Naive thymus-derived CD4-positive, alpha-beta T cell (primary cell): Measurements from ENCODE around the gene STAP2. TPM values are rescaled to one million over a fixed set of nuclear protein-coding genes. Genes with fewer than 3 reads are reported as not detected.

Experiments
- ATAC-seq: fragments of 150-1000 bp; cut with Tn5 transposase; 2 replicates; pipeline ENCODE4 v1.10.0; 2021; ENCODE audit warnings: mild to moderate bottlenecking, moderate library complexity
- CTCF ChIA-PET: fragments of 350-600 bp; sonication (Branson Sonifier 250); formaldehyde crosslinking; loops from one replicate; lab custom pipeline; 2021; ENCODE audit warnings: antibody characterized with exemption; lab: Charles Lee
- POLR2A ChIA-PET: fragments of 350-600 bp; sonication (Branson Sonifier 250); formaldehyde crosslinking; loops from one replicate; lab custom pipeline; 2021; ENCODE audit warnings: antibody characterized with exemption, inconsistent platforms; lab: Charles Lee
- DNase-seq, 9 donors: peaks; one replicate each; pipeline versions ENCODE4 v3.0.0 to v3.0.0-alpha.2; 2020 to 2022; ENCODE audit warnings: mixed read lengths in 1 of 9
- H3K27ac ChIP-seq: one replicate; pipeline ENCODE4 v1.7.0; 2013; ENCODE audit warnings: mild to moderate bottlenecking, low read depth, low read length, moderate library complexity
- H3K27me3 ChIP-seq, 2 donors: one replicate each; pipeline ENCODE4 v1.7.0; 2013; ENCODE audit warnings: low read length in 2 of 2, mild to moderate bottlenecking in 2 of 2, moderate library complexity in 2 of 2; ENCODE audit not compliant: control insufficient read depth in 2 of 2, insufficient read depth in 2 of 2
- H3K36me3 ChIP-seq, 3 experiments: 1 replicate in 2 of 3; 2 replicates in 1 of 3; pipeline ENCODE4 v1.7.0; 2013; ENCODE audit warnings: low read length in 3 of 3, mild to moderate bottlenecking in 3 of 3, moderate library complexity in 1 of 3; ENCODE audit not compliant: insufficient read depth in 3 of 3, control insufficient read depth in 2 of 3
- H3K4me1 ChIP-seq, 2 donors: one replicate each; pipeline ENCODE4 v1.7.0; 2013; ENCODE audit warnings: low read length in 2 of 2, mild to moderate bottlenecking in 2 of 2, moderate library complexity in 1 of 2; ENCODE audit not compliant: control insufficient read depth in 2 of 2, insufficient read depth in 2 of 2
- H3K4me3 ChIP-seq: 2 replicates; pipeline ENCODE4 v1.7.0; 2013; ENCODE audit warnings: mild to moderate bottlenecking, low read length
- H3K9me3 ChIP-seq, 3 experiments: 1 replicate in 2 of 3; 2 replicates in 1 of 3; pipeline ENCODE4 v1.7.0; 2013; ENCODE audit warnings: low read length in 3 of 3; ENCODE audit not compliant: control insufficient read depth in 2 of 3
- H3K27ac Mint-ChIP-seq, 9 donors: one replicate each; pipeline ENCODE4 v1.8.0; 2020 to 2022; ENCODE audit warnings: mixed read lengths in 9 of 9, mild to moderate bottlenecking in 8 of 9, moderate library complexity in 5 of 9, inconsistent platforms in 2 of 9
- H3K27me3 Mint-ChIP-seq, 5 donors: one replicate each; pipeline ENCODE4 v1.8.0; 2021 to 2022; ENCODE audit warnings: mixed read lengths in 5 of 5, mild to moderate bottlenecking in 1 of 5
- H3K36me3 Mint-ChIP-seq, 5 donors: one replicate each; pipeline ENCODE4 v1.8.0; 2020 to 2022; ENCODE audit warnings: mixed read lengths in 5 of 5, mild to moderate bottlenecking in 3 of 5, inconsistent platforms in 1 of 5
- H3K4me1 Mint-ChIP-seq, 7 donors: one replicate each; pipeline ENCODE4 v1.8.0; 2020 to 2022; ENCODE audit warnings: mixed read lengths in 7 of 7, mild to moderate bottlenecking in 3 of 7, inconsistent platforms in 1 of 7
- H3K4me3 Mint-ChIP-seq, 10 donors: one replicate each; pipeline ENCODE4 v1.8.0; 2020 to 2022; ENCODE audit warnings: mild to moderate bottlenecking in 10 of 10, mixed read lengths in 10 of 10, moderate library complexity in 6 of 10, inconsistent platforms in 2 of 10
- H3K9me3 Mint-ChIP-seq, 11 donors: one replicate each; pipeline ENCODE4 v1.8.0; 2020 to 2022; ENCODE audit warnings: mixed read lengths in 11 of 11, mild to moderate bottlenecking in 4 of 11, inconsistent platforms in 1 of 11, moderate library complexity in 1 of 11
- intact Hi-C, 2 donors: fragments of 100-400 bp; cut with micrococcal nuclease; formaldehyde crosslinking; loops; one replicate each; pipeline ENCODE4 v1.15.1; 2023
- polyA plus RNA-seq, 2 donors: library from polyadenylated mRNA; unstranded; fragments of 300-500 nt; fragmentation: Illumina TruSeq; gene quantifications; one replicate each; pipeline ENCODE4 v1.2.3, GENCODE V29; 2021
- total RNA-seq, 6 experiments: library from RNA in 5 of 6; stranded (reverse) in 5 of 6; gene quantifications; 1 replicate in 5 of 6; 2 replicates in 1 of 6; pipeline ENCODE4 v1.2.3 and lab custom pipeline; 2021 to 2026

STAP2 gene
- total and polyA plus RNA-seq, 7 experiments from 2014 or later, result 2.4 to 11.8 (median 4.5) TPM

DNA sequence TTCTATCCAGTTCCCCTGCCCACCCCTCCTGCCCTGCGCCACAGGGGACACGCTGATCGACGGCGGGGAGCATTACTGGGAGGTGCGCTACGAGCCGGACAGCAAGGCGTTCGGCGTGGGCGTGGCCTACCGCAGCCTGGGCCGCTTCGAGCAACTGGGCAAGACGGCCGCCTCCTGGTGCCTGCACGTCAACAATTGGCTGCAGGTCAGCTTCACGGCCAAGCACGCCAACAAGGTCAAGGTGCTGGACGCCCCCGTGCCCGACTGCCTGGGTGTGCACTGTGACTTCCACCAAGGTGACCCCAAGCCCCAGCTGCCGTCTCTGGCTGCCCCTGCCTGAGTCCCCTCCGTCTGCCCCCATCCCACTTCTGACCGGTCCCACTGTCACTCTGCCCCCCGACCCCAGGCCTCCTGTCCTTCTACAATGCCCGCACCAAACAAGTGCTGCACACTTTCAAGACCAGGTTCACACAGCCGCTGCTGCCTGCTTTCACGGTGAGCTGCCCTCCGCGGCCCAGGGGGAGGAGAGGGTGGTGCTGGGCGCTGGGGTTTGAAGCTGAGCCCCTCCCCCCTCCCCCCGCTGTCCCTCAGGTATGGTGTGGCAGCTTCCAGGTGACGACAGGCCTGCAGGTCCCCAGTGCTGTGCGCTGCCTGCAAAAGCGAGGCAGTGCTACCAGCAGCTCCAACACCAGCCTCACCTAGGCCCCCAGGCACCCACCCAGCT, 15.5 kb downstream of the STAP2 start:
- CTCF ChIA-PET, result interaction anchor here (0.6 kb wide), 1 partner anchor 459 kb away, joined by 4 read pairs; no protein-coding TSS in a partner anchor

GRCh38 chr19:4320419-4320818, 18.2 kb downstream of the STAP2 start:
- Histone ChIP-seq H3K4me3 (no peak overlapping the region), H3K27me3 (no peaks in the 10 kb centered on the region), H3K4me1 (no peaks in the 10 kb centered on the region), H3K36me3 (no peaks in the 10 kb centered on the region), H3K27ac (no peak overlapping the region), H3K9me3 (no peaks in the 10 kb centered on the region)
- no peak overlapping the region for H3K4me3 Mint-ChIP-seq
- DNase-seq (no peak), ATAC-seq (no peak)
- ChIA-PET CTCF (interaction anchor here (0.5 to 1.5 kb wide), 8 partner anchors 22 to 466 kb away, joined by 3 to 7 read pairs (median 4); no protein-coding TSS in a partner anchor), POLR2A (interaction anchor here (1.0 kb wide), 1 partner anchor 23 kb away, joined by 3 read pairs; the partner anchor contains the start of gene MPND)
- H3K9me3 Mint-ChIP-seq, result peaks cover 0 to 17% (median 0%) of the 10 kb centered on the region in 11 donors
- no peaks in the 10 kb centered on the region for H3K27me3 Mint-ChIP-seq
- intact Hi-C loops, result no loop called here
- peak overlapping the region in 2 of 9 donors; percentile 3 to 44 for H3K27ac Mint-ChIP-seq
- H3K4me1 Mint-ChIP-seq, result peaks cover 0 to 12% (median 0%) of the 10 kb centered on the region in 7 donors
- peaks cover 0 to 37% (median 0%) of the 10 kb centered on the region in 5 donors for H3K36me3 Mint-ChIP-seq

More for the DNA sequence above, 15.5 kb downstream of the STAP2 start:
- intact Hi-C loops, result no loop called here
- peaks cover 0 to 28% (median 0%) of the 10 kb centered on the region in 5 donors for H3K36me3 Mint-ChIP-seq
- Histone ChIP-seq H3K4me1 (peaks cover 11 to 14% of the 10 kb centered on the region in 2 donors), H3K36me3 (no peaks in the 10 kb centered on the region), H3K9me3 (no peaks in the 10 kb centered on the region), H3K27ac (no peak overlapping the region), H3K4me3 (no peak overlapping the region), H3K27me3 (no peaks in the 10 kb centered on the region)
- peaks cover 0 to 19% (median 0%) of the 10 kb centered on the region in 11 donors for H3K9me3 Mint-ChIP-seq
- H3K27ac Mint-ChIP-seq, result no peak overlapping the region
- POLR2A ChIA-PET, result interaction anchor here (0.9 to 1.4 kb wide), 4 partner anchors 20 to 56 kb away, joined by 3 to 8 read pairs (median 4); partner anchors contain the start of gene MPND
- H3K4me1 Mint-ChIP-seq, result peaks cover 16 to 27% (median 20%) of the 10 kb centered on the region in 7 donors
- no peak for ATAC-seq
- DNase-seq, result no peak
- no peaks in the 10 kb centered on the region for H3K27me3 Mint-ChIP-seq
- no peak overlapping the region for H3K4me3 Mint-ChIP-seq

DNA sequence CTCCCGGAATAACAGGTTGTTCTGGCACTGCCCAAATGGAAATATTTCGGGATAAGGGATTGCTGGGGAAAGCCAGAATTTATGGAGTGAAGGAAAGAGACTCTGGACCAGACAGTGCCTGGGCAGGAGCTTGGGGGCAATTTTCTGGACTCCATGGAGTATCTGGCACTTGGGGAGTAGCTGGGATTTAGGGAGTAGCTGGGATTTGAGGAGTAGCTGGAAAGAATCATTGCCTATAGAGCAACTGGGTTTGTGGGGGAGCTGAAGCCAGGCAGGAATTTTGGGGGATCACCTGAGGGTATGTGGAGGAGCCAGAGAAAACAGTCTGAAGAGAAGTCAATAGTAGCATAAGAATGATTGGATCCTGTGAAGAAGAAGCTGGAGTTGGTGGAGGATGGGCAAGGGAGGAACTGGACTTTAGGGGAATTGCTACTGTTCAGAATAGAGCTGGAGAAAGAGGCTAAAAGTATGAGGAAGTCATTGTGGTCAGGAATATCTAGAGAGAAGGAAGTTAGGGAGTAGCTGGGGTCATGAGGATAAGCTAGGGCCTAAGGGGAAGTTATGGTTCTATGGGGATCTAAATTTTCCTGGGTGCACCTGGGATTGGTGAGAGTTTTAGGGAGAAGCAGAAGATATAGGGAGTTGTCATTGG, 19.4 kb downstream of the STAP2 start:
- ATAC-seq (no peak), DNase-seq (no peak)
- no peaks in the 10 kb centered on the region for H3K36me3 ChIP-seq
- Mint-ChIP-seq H3K27me3 (no peaks in the 10 kb centered on the region), H3K4me3 (peak overlapping the region in 1 of 10 donors; percentile 38), H3K27ac (peak overlapping the region in 6 of 9 donors; percentile 8 to 76 (median 48)), H3K4me1 (peaks cover 0 to 12% (median 0%) of the 10 kb centered on the region in 7 donors), H3K9me3 (peaks cover 0 to 17% (median 0%) of the 10 kb centered on the region in 11 donors), H3K36me3 (peaks cover 0 to 35% (median 0%) of the 10 kb centered on the region in 5 donors)
- ChIA-PET POLR2A (no interaction called here), CTCF (interaction anchor here (0.6 to 1.3 kb wide), 4 partner anchors 23 to 293 kb away, joined by 3 to 6 read pairs (median 4); no protein-coding TSS in a partner anchor)
- H3K4me3 ChIP-seq, result no peak overlapping the region
- no peaks in the 10 kb centered on the region for H3K27me3 ChIP-seq
- intact Hi-C loops, result no loop called here
- no peaks in the 10 kb centered on the region for H3K4me1 ChIP-seq
- no peaks in the 10 kb centered on the region for H3K9me3 ChIP-seq
- no peak overlapping the region for H3K27ac ChIP-seq

DNA sequence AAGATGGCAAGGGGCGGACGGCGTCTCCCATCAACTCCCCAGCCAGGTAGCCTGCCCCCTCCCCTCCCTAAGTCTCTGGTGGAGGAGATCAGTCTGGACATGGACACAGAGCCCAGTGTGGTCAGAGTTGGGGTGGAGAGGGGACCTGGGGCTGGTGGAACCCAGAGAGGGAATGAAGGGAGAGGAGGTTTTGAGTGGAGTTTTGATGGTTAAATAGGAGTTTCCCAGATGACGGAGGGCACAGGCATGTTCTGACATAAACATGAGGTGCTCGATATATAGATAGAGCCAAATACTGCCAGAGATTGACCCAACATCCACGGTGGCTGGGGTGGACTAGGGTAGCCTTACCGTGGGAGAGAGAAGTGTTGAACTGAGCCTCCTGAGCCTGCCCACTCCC, 20.2 kb downstream of the STAP2 start:
- ChIA-PET CTCF (no interaction called here), POLR2A (no interaction called here)
- no peak overlapping the region for H3K27ac ChIP-seq
- no peaks in the 10 kb centered on the region for H3K9me3 ChIP-seq
- no peak for ATAC-seq
- Mint-ChIP-seq H3K4me3 (no peak overlapping the region), H3K27me3 (no peaks in the 10 kb centered on the region), H3K27ac (peak overlapping the region in 1 of 9 donors; percentile 76), H3K36me3 (peaks cover 0 to 35% (median 0%) of the 10 kb centered on the region in 5 donors), H3K4me1 (peaks cover 0 to 12% (median 0%) of the 10 kb centered on the region in 7 donors), H3K9me3 (peaks cover 0 to 17% (median 0%) of the 10 kb centered on the region in 11 donors)
- intact Hi-C loops, result no loop called here
- no peak for DNase-seq
- no peaks in the 10 kb centered on the region for H3K27me3 ChIP-seq
- no peak overlapping the region for H3K4me3 ChIP-seq
- no peaks in the 10 kb centered on the region for H3K36me3 ChIP-seq
- no peaks in the 10 kb centered on the region for H3K4me1 ChIP-seq

DNA sequence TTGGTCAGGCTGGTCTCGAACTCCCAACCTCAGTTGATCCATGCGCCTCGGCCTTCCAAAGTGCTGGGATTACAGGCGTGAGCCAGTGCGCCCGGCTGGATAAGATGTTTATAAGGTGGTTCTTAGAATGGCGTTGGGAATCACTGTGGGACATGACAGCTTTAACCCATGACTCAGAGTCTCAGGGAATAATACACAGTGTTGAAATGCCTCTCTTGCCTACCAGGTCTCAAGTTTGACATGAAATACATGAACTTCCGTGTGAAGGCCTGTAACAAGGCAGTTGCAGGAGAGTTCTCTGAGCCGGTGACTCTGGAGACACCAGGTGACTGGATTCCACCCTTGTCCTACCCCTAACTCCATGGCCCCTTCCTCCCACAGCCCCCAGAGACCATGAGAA, 21.7 kb downstream of the STAP2 start:
- Histone ChIP-seq H3K27me3 (no peaks in the 10 kb centered on the region), H3K9me3 (no peaks in the 10 kb centered on the region), H3K36me3 (no peaks in the 10 kb centered on the region), H3K4me1 (no peaks in the 10 kb centered on the region), H3K27ac (no peak overlapping the region), H3K4me3 (no peak overlapping the region)
- DNase-seq (no peak), ATAC-seq (no peak)
- Mint-ChIP-seq H3K9me3 (peaks cover 0 to 17% (median 0%) of the 10 kb centered on the region in 11 donors), H3K4me3 (no peak overlapping the region), H3K27me3 (no peaks in the 10 kb centered on the region), H3K27ac (no peak overlapping the region), H3K4me1 (peaks cover 0 to 12% (median 0%) of the 10 kb centered on the region in 7 donors), H3K36me3 (peaks cover 0 to 35% (median 0%) of the 10 kb centered on the region in 5 donors)
- CTCF ChIA-PET, result no interaction called here
- intact Hi-C loops, result no loop called here
- POLR2A ChIA-PET, result no interaction called here

- peaks cover 0 to 4% (median 0%) of the 10 kb centered on the region in 7 donors for H3K4me1 Mint-ChIP-seq
- CTCF ChIA-PET, result interaction anchor here (0.9 to 1.0 kb wide), 2 partner anchors 39 to 47 kb away, joined by 3 read pairs; no protein-coding TSS in a partner anchor
- peaks cover 0 to 19% (median 0%) of the 10 kb centered on the region in 5 donors for H3K36me3 Mint-ChIP-seq
- no peaks in the 10 kb centered on the region for H3K27me3 Mint-ChIP-seq
- Histone ChIP-seq H3K9me3 (no peaks in the 10 kb centered on the region), H3K36me3 (no peaks in the 10 kb centered on the region), H3K4me3 (no peak overlapping the region), H3K4me1 (no peaks in the 10 kb centered on the region), H3K27me3 (no peaks in the 10 kb centered on the region), H3K27ac (no peak overlapping the region)
- H3K9me3 Mint-ChIP-seq, result peaks cover 0 to 2% (median 0%) of the 10 kb centered on the region in 11 donors
- intact Hi-C loops, result no loop called here
- H3K4me3 Mint-ChIP-seq, result no peak overlapping the region
- DNase-seq (no peak), ATAC-seq (no peak)
- H3K27ac Mint-ChIP-seq, result no peak overlapping the region
- POLR2A ChIA-PET, result interaction anchor here (0.6 to 1.5 kb wide), 2 partner anchors 18 to 25 kb away, joined by 3 read pairs; partner anchors contain the start of gene STAP2
Observed at GRCh38 chr19:4313847-4314490, 24.7 kb downstream of the STAP2 start.
